Mammary epithelial cell (primary cell): ENCODE data around the gene ADARB2.

Experiments
- CTCF ChIP-seq, 2 donors: IDR thresholded peaks in 1 of 2; conservative IDR thresholded peaks in 1 of 2; 2 replicates each; pipeline ENCODE4 v1.5.1; 2011 to 2012; ENCODE audit warnings: inconsistent platforms in 2 of 2, low read length in 2 of 2, mild to moderate bottlenecking in 2 of 2, control low read depth in 1 of 2, low read depth in 1 of 2; ENCODE audit not compliant: insufficient read depth in 1 of 2; ENCODE audit errors: extremely low read depth in 1 of 2
- EZH2 ChIP-seq: IDR thresholded peaks from 2 replicates; pipeline ENCODE4 v1.6.1; 2012; ENCODE audit warnings: low read length, inconsistent platforms, borderline replicate concordance

GRCh38 chr10:1657479-1657878 lies 79.8 kb downstream of the ADARB2 start:
- no peak for TF ChIP-seq CTCF (conservative IDR thresholded peaks at IDR 0.05 in 1 of 2, IDR thresholded peaks at IDR 0.05 in 1 of 2; ENCODE audit: extremely low read depth in 1 of 2, insufficient read depth in 1 of 2, low read depth in 1 of 2, low read length in 2 of 2)
- no peak for TF ChIP-seq EZH2
